Heart left ventricle (tissue), 16 donors: ENCODE measurements around the gene OSER1. TPM values are rescaled to one million over a fixed set of nuclear protein-coding genes. Genes with fewer than 3 reads are reported as not detected.

ENCODE experiments used
- ATAC-seq, 4 donors: fragments of 200-7000 bp; cut with Tn5 transposase; one replicate each; pipeline ENCODE4 v1.9.1; 2020 to 2022; ENCODE audit warnings: moderate library complexity in 4 of 4, mild to moderate bottlenecking in 3 of 4, moderate number of reproducible peaks in 1 of 4
- DNase-seq, 5 donors: peaks; one replicate each; pipeline ENCODE4 v3.0.0-alpha.2; 2020
- H3K27ac ChIP-seq, 12 donors: fragments of 200-600 bp; sonication (generic) in 4 of 12; one replicate each; pipeline versions ENCODE4 v1.5.0 to v1.8.0; 2016 to 2022; ENCODE audit warnings: mild to moderate bottlenecking in 2 of 12
- H3K27me3 ChIP-seq, 9 donors: fragments of 200-600 bp; sonication (generic) in 2 of 9; one replicate each; pipeline versions ENCODE4 v1.5.1 to v1.8.0; 2016 to 2022; ENCODE audit warnings: mild to moderate bottlenecking in 3 of 9
- H3K36me3 ChIP-seq, 9 donors: fragments of 200-600 bp; sonication (generic) in 2 of 9; one replicate each; pipeline versions ENCODE4 v1.5.0 to v1.8.0; 2018 to 2022; ENCODE audit warnings: mild to moderate bottlenecking in 2 of 9
- H3K4me1 ChIP-seq, 12 donors: fragments of 200-600 bp; sonication (generic) in 4 of 12; one replicate each; pipeline versions ENCODE4 v1.5.0 to v1.8.0; 2016 to 2022; ENCODE audit warnings: mild to moderate bottlenecking in 3 of 12
- H3K4me3 ChIP-seq, 12 donors: fragments of 200-600 bp; sonication (generic) in 4 of 12; one replicate each; pipeline versions ENCODE4 v1.5.0 to v1.8.0; 2017 to 2022; ENCODE audit warnings: mild to moderate bottlenecking in 9 of 12, moderate library complexity in 4 of 12
- H3K9me3 ChIP-seq, 12 donors: fragments of 200-600 bp; sonication (generic) in 4 of 12; one replicate each; pipeline versions ENCODE4 v1.5.0 to v1.8.0; 2016 to 2022; ENCODE audit warnings: mild to moderate bottlenecking in 1 of 12
- CTCF ChIP-seq, 12 donors: fragments of 200-600 bp; sonication (generic) in 4 of 12; IDR thresholded peaks; one replicate each; pipeline versions ENCODE4 v1.5.0 to v1.8.0; 2018 to 2022; ENCODE audit warnings: antibody characterized with exemption in 12 of 12, mild to moderate bottlenecking in 5 of 12
- POLR2A ChIP-seq, 2 donors: fragments of 450-650 bp; IDR thresholded peaks; one replicate each; pipeline ENCODE4 v1.6.1; 2017; ENCODE audit warnings: antibody characterized with exemption in 2 of 2, mild to moderate bottlenecking in 2 of 2, moderate library complexity in 2 of 2
- whole genome bisulfite sequencing, 4 donors: extraction: QIAGEN DNeasy Blood & Tissue Kit in 2 of 4; methylation state at CpG; one replicate each; pipeline versions ENCODE4 v1.1.5 to v1.1.7; 2013 to 2018; 5-methylcytosine and 5-hydroxymethylcytosine counted together
- intact Hi-C, 10 donors: fragments of 100-400 bp; cut with DNase I; formaldehyde crosslinking; loops; one replicate each; pipeline versions ENCODE4 v1.11.1 to v1.14.2; 2022
- polyA plus RNA-seq, 2 donors: library from polyadenylated mRNA; stranded (reverse); fragments of 200-250 nt; gene quantifications; one replicate each; pipeline ENCODE4 v1.2.3, GENCODE V29; 2013
- total RNA-seq, 9 donors: library from RNA; depleted of rRNA in 2 of 9; stranded (reverse); fragments of >200 nt in 2 of 9; fragmentation: NEBNext Ultra II Directional in 3 of 9; extraction: Animal tissue kit (Norgen Biotek cat#: 25700) in 3 of 9; gene quantifications; one replicate each; pipeline versions ENCODE4 v1.1.0 to v1.2.4, GENCODE V29; 2016 to 2023
- donor health status: ischemic (EF 13 %, LVEDD 7.1; RV severe dilation, severe dysfunction).
- donor health status: healthy with polysubstance abuse.
- donor health status: DM: no; HTN: yes; CAD: no.
- donor health status: DM: no; HTN: no; CAD: no.
- donor health status: ischemic (EF 25% LVEDD 6.9; RV normal size, moderate dysfunction).
- donor health status: ischemic (EF 25% LVEDD 5.7; RV mildly dilated, moderate dysfunction).
- donor health status: healthy.
- donor health status: DM: yes; HTN: yes; CAD: no.
- donor health status: ischemic (EF 35%, LVEDD 5.7; RV mildly dilated, moderate dysfunction).
- donor health status: nonischemic (EF 11% LVEDD 7.7; RV severe dilation, severe dysfunction).
- donor health status: DM: yes; HTN: yes; CAD: no.
- donor health status: PGD.
- donor health status: ischemic (EF 29% LVEDD 5.4; RV normal size, mild dysfunction).
- donor health status: nonischemic (EF 23%, LVEDD 6.1; RV moderate dilation, normal function).

Gene OSER1
- total and polyA plus RNA-seq, 11 donors, result 11.9 to 39.0 (median 34.1) TPM

DNA sequence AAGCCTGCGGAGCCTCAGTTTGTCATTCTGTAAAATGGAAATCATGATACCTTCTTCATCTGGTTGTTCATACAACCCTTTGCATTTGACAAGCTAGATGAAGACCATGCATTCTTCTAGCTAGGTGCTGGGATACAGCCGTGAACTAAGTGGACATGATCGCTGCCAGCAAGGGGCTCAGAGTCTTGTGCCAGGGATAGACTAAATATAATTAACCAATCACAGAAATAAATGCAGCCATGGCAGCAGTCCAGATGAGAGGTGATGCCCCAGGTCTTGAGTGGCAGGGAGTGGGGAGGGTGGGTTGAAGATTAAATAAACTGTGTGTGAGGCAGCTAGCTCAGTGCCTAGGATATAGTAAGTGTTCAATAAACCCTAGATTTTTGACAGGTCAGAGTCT, 42.8 kb downstream of the OSER1 start:
- 61 to 83% (median 63%) methylated on average over 3 of the region's 3 CpGs for WGBS, 4 donors
- H3K27me3 ChIP-seq, result no peaks in the 10 kb centered on the region
- H3K4me1 ChIP-seq, result peaks cover 6 to 77% (median 49%) of the 10 kb centered on the region in 12 donors
- ATAC-seq (peak in 2 of 4 donors; percentile 16 to 47), DNase-seq (peak in 2 of 5 donors; percentile 59 to 64)
- no peak overlapping the region for H3K4me3 ChIP-seq
- no peaks in the 10 kb centered on the region for H3K36me3 ChIP-seq
- H3K9me3 ChIP-seq, result no peaks in the 10 kb centered on the region
- intact Hi-C loops, result no loop called here
- TF ChIP-seq POLR2A (IDR thresholded peaks at IDR 0.05), result no peak
- TF ChIP-seq CTCF (IDR thresholded peaks at IDR 0.05), result no peak
- peak overlapping the region in 11 of 12 donors; percentile 68 to 94 (median 87) for H3K27ac ChIP-seq

DNA sequence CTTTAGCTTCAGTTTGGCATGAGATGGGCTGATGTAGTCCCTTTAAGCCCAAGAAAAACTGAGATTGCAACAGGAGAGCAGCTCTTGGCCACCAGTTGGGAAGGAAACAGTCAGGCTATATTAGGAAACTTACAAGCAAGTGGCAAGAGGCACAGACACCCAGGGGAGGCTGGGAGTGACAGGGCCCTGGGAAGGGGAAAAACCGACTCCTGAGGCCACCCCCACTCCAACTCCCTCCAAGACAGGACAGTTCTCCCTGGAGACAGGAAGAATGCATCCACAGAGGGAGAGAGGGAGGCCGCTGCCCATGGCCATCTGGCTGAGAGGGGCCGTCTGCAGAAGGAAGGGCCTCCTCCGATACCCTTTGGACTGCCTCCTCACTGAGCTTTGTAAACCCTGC, 44.1 kb downstream of the OSER1 start:
- ATAC-seq (peak; percentile 85 to 93 (median 90)), DNase-seq (peak in 4 of 5 donors; percentile 69 to 76 (median 75))
- H3K27me3 ChIP-seq, result no peaks in the 10 kb centered on the region
- peak overlapping the region; percentile 63 to 94 (median 83) for H3K27ac ChIP-seq
- intact Hi-C loops, result loop anchor here in 1 of 10 donors (1.0 kb wide), 1 partner anchor 21 kb away; the partner anchor contains the start of gene JPH2
- H3K4me3 ChIP-seq, result peak overlapping the region in 5 of 12 donors; percentile 0 to 16 (median 11)
- H3K36me3 ChIP-seq, result no peaks in the 10 kb centered on the region
- 0 to 23% (median 8%) methylated on average over 3 to 4 of the region's 4 CpGs for WGBS, 4 donors
- peaks cover 6 to 73% (median 38%) of the 10 kb centered on the region in 12 donors for H3K4me1 ChIP-seq
- no peak for TF ChIP-seq CTCF (IDR thresholded peaks at IDR 0.05)
- TF ChIP-seq POLR2A (IDR thresholded peaks at IDR 0.05), result peak in 1 of 2 donors; percentile 24
- H3K9me3 ChIP-seq, result no peaks in the 10 kb centered on the region

DNA sequence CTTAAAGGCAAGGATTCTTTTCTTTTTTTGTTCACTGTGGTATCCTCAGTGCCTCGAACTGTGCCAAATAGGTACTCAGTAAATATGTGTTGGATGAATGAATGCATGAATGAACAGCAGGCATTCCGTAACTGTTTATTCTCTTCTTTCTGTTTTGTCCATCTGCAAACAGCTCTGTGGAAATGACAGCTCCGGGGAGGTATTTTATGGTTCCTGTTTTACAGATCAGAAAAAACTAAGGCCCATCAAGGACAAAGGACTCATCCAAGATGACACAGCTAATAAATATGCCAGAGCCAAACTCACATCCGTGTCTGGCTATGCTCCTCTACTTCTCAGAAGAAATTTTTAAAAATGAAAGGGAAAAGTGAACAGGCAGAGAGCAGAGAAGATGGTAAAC, 44.6 kb downstream of the OSER1 start:
- 12 to 24% (median 15%) methylated on average over 4 of the region's 4 CpGs for WGBS, 4 donors
- TF ChIP-seq CTCF (IDR thresholded peaks at IDR 0.05) (no peak), POLR2A (IDR thresholded peaks at IDR 0.05) (no peak)
- peak overlapping the region in 6 of 12 donors; percentile 0 to 16 (median 6) for H3K4me3 ChIP-seq
- no peaks in the 10 kb centered on the region for H3K36me3 ChIP-seq
- DNase-seq (peak in 1 of 5 donors; percentile 1), ATAC-seq (peak in 1 of 4 donors; percentile 4)
- H3K27ac ChIP-seq, result peak overlapping the region in 11 of 12 donors; percentile 31 to 94 (median 87)
- H3K27me3 ChIP-seq, result no peaks in the 10 kb centered on the region
- intact Hi-C loops, result loop anchor here in 1 of 10 donors (1.0 kb wide), 1 partner anchor 21 kb away; the partner anchor contains the start of gene JPH2
- no peaks in the 10 kb centered on the region for H3K9me3 ChIP-seq
- H3K4me1 ChIP-seq, result peaks cover 6 to 68% (median 34%) of the 10 kb centered on the region in 12 donors

GRCh38 chr20:44160133-44160532, 50.4 kb downstream of the OSER1 start:
- peak overlapping the region in 1 of 12 donors; percentile 91 for H3K27ac ChIP-seq
- H3K4me3 ChIP-seq, result no peak overlapping the region
- WGBS, 4 donors, result 65 to 74% (median 69%) methylated on average over 15 to 56 of the region's 56 CpGs
- H3K9me3 ChIP-seq, result no peaks in the 10 kb centered on the region
- intact Hi-C loops, result no loop called here
- H3K4me1 ChIP-seq, result peaks cover 0 to 45% (median 12%) of the 10 kb centered on the region in 12 donors
- H3K27me3 ChIP-seq, result no peaks in the 10 kb centered on the region
- H3K36me3 ChIP-seq, result peaks cover 0 to 30% (median 2%) of the 10 kb centered on the region in 9 donors
- ATAC-seq (peak in 1 of 4 donors; percentile 33), DNase-seq (peak in 1 of 5 donors; percentile 19)
- TF ChIP-seq CTCF (IDR thresholded peaks at IDR 0.05) (no peak), POLR2A (IDR thresholded peaks at IDR 0.05) (no peak)
